Keratinocyte (primary cell): ENCODE measurements around the gene JOSD1. TPM values are rescaled to one million over a fixed set of nuclear protein-coding genes. Genes with fewer than 3 reads are reported as not detected.

Experiments
- DNase-seq: peaks from one replicate; pipeline ENCODE4 v3.0.0-alpha.2; 2011; ENCODE audit warnings: low read depth, missing footprints, low spot score
- FAIRE-seq: peaks from 2 replicates; lab custom pipeline; 2011; peaks lifted over from hg19 to GRCh38; lab: Jason Lieb, UNC
- H2AFZ ChIP-seq: 2 replicates; pipeline ENCODE4 v1.6.0; 2012; ENCODE audit warnings: low read length, control low read depth, inconsistent platforms; ENCODE audit not compliant: control insufficient read depth
- H3K27ac ChIP-seq: 2 replicates; pipeline ENCODE4 v1.5.1; 2011; ENCODE audit warnings: low read length; ENCODE audit not compliant: control insufficient read depth, insufficient read depth
- H3K27me3 ChIP-seq: 3 replicates; pipeline ENCODE4 v1.6.0; 2011; ENCODE audit warnings: low read length; ENCODE audit not compliant: control insufficient read depth, insufficient read depth; ENCODE audit errors: extremely low read depth
- H3K36me3 ChIP-seq, 2 experiments: 2 replicates in 1 of 2; 3 replicates in 1 of 2; pipeline ENCODE4 v1.5.1; 2011; ENCODE audit warnings: low read length in 2 of 2, mild to moderate bottlenecking in 1 of 2; ENCODE audit not compliant: control insufficient read depth in 2 of 2, insufficient read depth in 2 of 2; ENCODE audit errors: extremely low read depth in 1 of 2
- H3K4me1 ChIP-seq: 3 replicates; pipeline ENCODE4 v1.5.1; 2011; ENCODE audit warnings: low read length; ENCODE audit not compliant: control insufficient read depth, insufficient read depth; ENCODE audit errors: extremely low read depth
- H3K4me2 ChIP-seq: 3 replicates; pipeline ENCODE4 v1.6.0; 2011; ENCODE audit warnings: low read depth, low read length; ENCODE audit not compliant: control insufficient read depth, insufficient read depth; ENCODE audit errors: extremely low read depth
- H3K4me3 ChIP-seq, 3 experiments: fragments of 200-600 bp in 1 of 3; sonication (generic) in 1 of 3; 2 replicates in 2 of 3; 3 replicates in 1 of 3; pipeline ENCODE4 v1.5.1; 2011 to 2016; ENCODE audit warnings: low read length in 3 of 3, mild to moderate bottlenecking in 3 of 3, control low read depth in 2 of 3, inconsistent platforms in 1 of 3, low read depth in 1 of 3, mixed read lengths in 1 of 3, mixed run types in 1 of 3, moderate library complexity in 1 of 3; ENCODE audit not compliant: control insufficient read depth in 2 of 3, insufficient read depth in 2 of 3; ENCODE audit errors: extremely low read depth in 1 of 3
- H3K79me2 ChIP-seq: 2 replicates; pipeline ENCODE4 v1.6.0; 2012; ENCODE audit warnings: low read length; ENCODE audit not compliant: control insufficient read depth, insufficient read depth
- H3K9ac ChIP-seq: 3 replicates; pipeline ENCODE4 v1.6.0; 2011; ENCODE audit warnings: low read length; ENCODE audit not compliant: control insufficient read depth, insufficient read depth; ENCODE audit errors: extremely low read depth
- H3K9me1 ChIP-seq: 3 replicates; pipeline ENCODE4 v1.6.0; 2011; ENCODE audit warnings: low read length; ENCODE audit not compliant: control insufficient read depth, insufficient read depth; ENCODE audit errors: extremely low read depth
- H3K9me3 ChIP-seq: 2 replicates; pipeline ENCODE4 v1.5.1; 2012; ENCODE audit warnings: low read depth, low read length; ENCODE audit not compliant: control insufficient read depth
- H4K20me1 ChIP-seq: 3 replicates; pipeline ENCODE4 v1.6.0; 2011; ENCODE audit warnings: low read length; ENCODE audit not compliant: control insufficient read depth, insufficient read depth; ENCODE audit errors: extremely low read depth
- CTCF ChIP-seq, 3 experiments: IDR thresholded peaks in 1 of 3; conservative IDR thresholded peaks in 1 of 3; optimal IDR thresholded peaks in 1 of 3; 2 replicates in 2 of 3; 3 replicates in 1 of 3; pipeline versions ENCODE3 to v1.5.1; 2011; ENCODE audit warnings: low read length in 3 of 3, mild to moderate bottlenecking in 3 of 3, moderate library complexity in 2 of 3, control low read depth in 1 of 3, inconsistent platforms in 1 of 3; ENCODE audit not compliant: insufficient read depth in 2 of 3; ENCODE audit errors: extremely low read depth in 1 of 3
- EZH2 ChIP-seq: IDR thresholded peaks from one replicate; pipeline ENCODE4 v1.6.1; 2012; ENCODE audit warnings: inconsistent platforms, mild to moderate bottlenecking, low read length, moderate library complexity
- dilution Hi-C: fragments of 300-500 bp; cut with MboI; formaldehyde crosslinking; loops from one replicate; pipeline ENCODE4 v1.7.0; 2020; ENCODE audit warnings: low sequenced_read_pairs; ENCODE audit not compliant: extremely low pct_ligation_motif_present
- polyA plus RNA-seq, 5 experiments: library from polyadenylated mRNA; depleted of rRNA in 3 of 5; stranded (reverse) in 3 of 5; stranded (forward) in 1 of 5; unstranded in 1 of 5; fragments of >200 nt; gene quantifications; 1 replicate in 1 of 5; 2 replicates in 3 of 5; 3 replicates in 1 of 5; pipeline versions ENCODE4 v1.2.1 to v1.2.3, GENCODE V29; 2011 to 2012; ENCODE audit warnings: missing spikeins in 2 of 5, low read depth in 1 of 5, low replicate concordance in 1 of 5

JOSD1 gene
- polyA plus RNA-seq, 1 donor (not counting 4 experiments of a cell fraction or from before 2014, with no cell fraction given): 32.6 TPM

- Histone ChIP-seq H4K20me1 (peaks cover 2% of the 10 kb centered on the region), H3K36me3 (peaks cover 45 to 56% of the 10 kb centered on the region in 2 experiments), H3K27me3 (no peaks in the 10 kb centered on the region), H3K9me3 (no peaks in the 10 kb centered on the region), H3K4me2 (no peak overlapping the region), H2AFZ (no peak overlapping the region), H3K79me2 (no peaks in the 10 kb centered on the region), H3K4me1 (peaks cover 23% of the 10 kb centered on the region), H3K9ac (no peak overlapping the region), H3K27ac (no peak overlapping the region), H3K9me1 (no peaks in the 10 kb centered on the region), H3K4me3 (no peak overlapping the region)
- dilution Hi-C loops: no loop called here
- no peak for TF ChIP-seq EZH2
- TF ChIP-seq CTCF (optimal IDR thresholded peaks at IDR 0.05 in 1 of 3, IDR thresholded peaks at IDR 0.05 in 1 of 3, conservative IDR thresholded peaks at IDR 0.05 in 1 of 3; ENCODE audit: extremely low read depth in 1 of 3, insufficient read depth in 2 of 3, low read length in 3 of 3): peak; percentile 81 to 93 (median 88)
- FAIRE-seq (no peak), DNase-seq (no peak)
Observed at GRCh38 chr22:38733329-38733723, 32.6 kb upstream of the JOSD1 start.

GRCh38 chr22:38732251-38732815, 31.6 kb upstream of the JOSD1 start:
- H4K20me1 ChIP-seq: peaks cover 2% of the 10 kb centered on the region
- no peaks in the 10 kb centered on the region for H3K27me3 ChIP-seq
- dilution Hi-C loops: no loop called here
- H3K4me1 ChIP-seq: peaks cover 14% of the 10 kb centered on the region
- H2AFZ ChIP-seq: no peak overlapping the region
- no peaks in the 10 kb centered on the region for H3K9me3 ChIP-seq
- no peaks in the 10 kb centered on the region for H3K9me1 ChIP-seq
- DNase-seq (no peak), FAIRE-seq (no peak)
- H3K4me2 ChIP-seq: no peak overlapping the region
- TF ChIP-seq CTCF (optimal IDR thresholded peaks at IDR 0.05 in 1 of 3, IDR thresholded peaks at IDR 0.05 in 1 of 3, conservative IDR thresholded peaks at IDR 0.05 in 1 of 3; ENCODE audit: extremely low read depth in 1 of 3, insufficient read depth in 2 of 3, low read length in 3 of 3) (no peak), EZH2 (no peak)
- H3K9ac ChIP-seq: no peak overlapping the region
- no peak overlapping the region for H3K27ac ChIP-seq
- peaks cover 43 to 47% of the 10 kb centered on the region in 2 experiments for H3K36me3 ChIP-seq
- H3K79me2 ChIP-seq: no peaks in the 10 kb centered on the region
- H3K4me3 ChIP-seq: no peak overlapping the region
